ENCODE measurements around the gene GRXCR2.

GRXCR2 gene

GRCh38 chr5:145830594-145830993 lies 42.2 kb downstream of the GRXCR2 start:
- no peaks in the 10 kb centered on the region for H3K9me3 ChIP-seq (ENCODE audit: insufficient read depth, low read depth, low read length)

GRCh38 chr5:145829708-145830361 lies 43.0 kb downstream of the GRXCR2 start:
- H3K36me3 ChIP-seq (ENCODE audit: control insufficient read depth in 1 of 2, insufficient read depth in 2 of 2, low read length in 2 of 2) = no peaks in the 10 kb centered on the region
- no peak overlapping the region for H4K12ac ChIP-seq (ENCODE audit: low read depth, low read length)
- no peak overlapping the region for H2AK5ac ChIP-seq (ENCODE audit: low read length)
- H2BK120ac ChIP-seq (ENCODE audit: insufficient read depth, low read length, poor library complexity) = no peak overlapping the region
- H3K18ac ChIP-seq (ENCODE audit: low read length) = no peak overlapping the region
- no peak overlapping the region for H2BK5ac ChIP-seq (ENCODE audit: low read depth, low read length, poor library complexity)
- H3K23ac ChIP-seq (ENCODE audit: low read length) = no peak overlapping the region
- H2AFZ ChIP-seq (ENCODE audit: insufficient read depth, low read length, poor library complexity) = no peak overlapping the region
- H2BK12ac ChIP-seq (ENCODE audit: low read length) = no peak overlapping the region
- no peak overlapping the region for H3K9ac ChIP-seq (ENCODE audit: low read length)
- H3K9me3 ChIP-seq (ENCODE audit: insufficient read depth, low read depth, low read length) = no peaks in the 10 kb centered on the region
- no peak overlapping the region for H4K8ac ChIP-seq (ENCODE audit: low read depth, low read length)
- H3K4me3 ChIP-seq (ENCODE audit: low read depth, low read length) = no peak overlapping the region
- no peaks in the 10 kb centered on the region for H3K4me1 ChIP-seq (ENCODE audit: control insufficient read depth in 1 of 2, insufficient read depth in 2 of 2, low read length in 2 of 2)
- no peaks in the 10 kb centered on the region for H3K79me1 ChIP-seq (ENCODE audit: low read length)
- no peak for DNase-seq
- H3K79me2 ChIP-seq (ENCODE audit: control insufficient read depth, insufficient read depth, low read length, poor library complexity) = no peaks in the 10 kb centered on the region
- no peaks in the 10 kb centered on the region for H3K27me3 ChIP-seq (ENCODE audit: insufficient read depth, low read length)
- no peak overlapping the region for H3K27ac ChIP-seq (ENCODE audit: low read depth, low read length)
- H3K4ac ChIP-seq (ENCODE audit: low read depth, low read length) = no peak overlapping the region
- H4K91ac ChIP-seq (ENCODE audit: low read depth, low read length) = no peak overlapping the region
- no peak overlapping the region for H3K4me2 ChIP-seq (ENCODE audit: low read length)
- no peak overlapping the region for H3K14ac ChIP-seq (ENCODE audit: low read length)

More at GRCh38 chr5:145830594-145830993, 42.2 kb downstream of the GRXCR2 start:
- Histone ChIP-seq H2AK5ac (ENCODE audit: low read length) (no peak overlapping the region), H2BK5ac (ENCODE audit: low read depth, low read length, poor library complexity) (no peak overlapping the region), H2BK12ac (ENCODE audit: low read length) (no peak overlapping the region), H3K14ac (ENCODE audit: low read length) (no peak overlapping the region), H3K36me3 (ENCODE audit: control insufficient read depth in 1 of 2, insufficient read depth in 2 of 2, low read length in 2 of 2) (no peaks in the 10 kb centered on the region), H3K4me2 (ENCODE audit: low read length) (no peak overlapping the region), H3K23ac (ENCODE audit: low read length) (no peak overlapping the region), H4K91ac (ENCODE audit: low read depth, low read length) (no peak overlapping the region), H3K27ac (ENCODE audit: low read depth, low read length) (no peak overlapping the region), H3K79me2 (ENCODE audit: control insufficient read depth, insufficient read depth, low read length, poor library complexity) (peaks cover under 1% of the 10 kb centered on the region), H3K9ac (ENCODE audit: low read length) (no peak overlapping the region), H3K4ac (ENCODE audit: low read depth, low read length) (no peak overlapping the region), H2AFZ (ENCODE audit: insufficient read depth, low read length, poor library complexity) (no peak overlapping the region), H3K79me1 (ENCODE audit: low read length) (peaks cover 2% of the 10 kb centered on the region), H4K8ac (ENCODE audit: low read depth, low read length) (no peak overlapping the region), H3K4me3 (ENCODE audit: low read depth, low read length) (no peak overlapping the region), H2BK120ac (ENCODE audit: insufficient read depth, low read length, poor library complexity) (no peak overlapping the region), H3K4me1 (ENCODE audit: control insufficient read depth in 1 of 2, insufficient read depth in 2 of 2, low read length in 2 of 2) (peaks cover under 1 to 2% of the 10 kb centered on the region in 2 experiments), H3K18ac (ENCODE audit: low read length) (no peak overlapping the region), H3K27me3 (ENCODE audit: insufficient read depth, low read length) (no peaks in the 10 kb centered on the region), H4K12ac (ENCODE audit: low read depth, low read length) (no peak overlapping the region)
- WGBS (ENCODE audit: extremely low coverage, insufficient coverage, insufficient read length) = no CpG with 5 or more reads among the region's 1 CpG
- no peak for DNase-seq

GRCh38 chr5:145826895-145827674 lies 45.7 kb downstream of the GRXCR2 start:
- H3K27me3 ChIP-seq (ENCODE audit: insufficient read depth, low read length) = no peaks in the 10 kb centered on the region
- H2BK5ac ChIP-seq (ENCODE audit: low read depth, low read length, poor library complexity) = no peak overlapping the region
- H3K4me1 ChIP-seq (ENCODE audit: control insufficient read depth in 1 of 2, insufficient read depth in 2 of 2, low read length in 2 of 2) = no peaks in the 10 kb centered on the region
- no peak overlapping the region for H2AK5ac ChIP-seq (ENCODE audit: low read length)
- H3K4me3 ChIP-seq (ENCODE audit: low read depth, low read length) = no peak overlapping the region
- H3K18ac ChIP-seq (ENCODE audit: low read length) = no peak overlapping the region
- H4K12ac ChIP-seq (ENCODE audit: low read depth, low read length) = no peak overlapping the region
- no peak overlapping the region for H2BK120ac ChIP-seq (ENCODE audit: insufficient read depth, low read length, poor library complexity)
- no peak overlapping the region for H3K4ac ChIP-seq (ENCODE audit: low read depth, low read length)
- no peaks in the 10 kb centered on the region for H3K9me3 ChIP-seq (ENCODE audit: insufficient read depth, low read depth, low read length)
- H2AFZ ChIP-seq (ENCODE audit: insufficient read depth, low read length, poor library complexity) = no peak overlapping the region
- H3K27ac ChIP-seq (ENCODE audit: low read depth, low read length) = no peak overlapping the region
- no peak overlapping the region for H3K9ac ChIP-seq (ENCODE audit: low read length)
- H3K36me3 ChIP-seq (ENCODE audit: control insufficient read depth in 1 of 2, insufficient read depth in 2 of 2, low read length in 2 of 2) = no peaks in the 10 kb centered on the region
- no peaks in the 10 kb centered on the region for H3K79me1 ChIP-seq (ENCODE audit: low read length)
- H2BK12ac ChIP-seq (ENCODE audit: low read length) = no peak overlapping the region
- H4K8ac ChIP-seq (ENCODE audit: low read depth, low read length) = no peak overlapping the region
- H4K91ac ChIP-seq (ENCODE audit: low read depth, low read length) = no peak overlapping the region
- DNase-seq = no peak
- no CpG with 5 or more reads among the region's 8 CpGs for WGBS (ENCODE audit: extremely low coverage, insufficient coverage, insufficient read length)
- H3K4me2 ChIP-seq (ENCODE audit: low read length) = no peak overlapping the region
- H3K14ac ChIP-seq (ENCODE audit: low read length) = no peak overlapping the region
- H3K79me2 ChIP-seq (ENCODE audit: control insufficient read depth, insufficient read depth, low read length, poor library complexity) = no peaks in the 10 kb centered on the region
- no peak overlapping the region for H3K23ac ChIP-seq (ENCODE audit: low read length)

GRCh38 chr5:145825751-145826180 lies 47.0 kb downstream of the GRXCR2 start:
- Histone ChIP-seq H4K91ac (ENCODE audit: low read depth, low read length) (no peak overlapping the region), H2BK12ac (ENCODE audit: low read length) (no peak overlapping the region), H3K9ac (ENCODE audit: low read length) (no peak overlapping the region), H3K27ac (ENCODE audit: low read depth, low read length) (no peak overlapping the region), H4K8ac (ENCODE audit: low read depth, low read length) (no peak overlapping the region), H3K79me2 (ENCODE audit: control insufficient read depth, insufficient read depth, low read length, poor library complexity) (no peaks in the 10 kb centered on the region), H3K4me1 (ENCODE audit: control insufficient read depth in 1 of 2, insufficient read depth in 2 of 2, low read length in 2 of 2) (no peaks in the 10 kb centered on the region), H3K23ac (ENCODE audit: low read length) (no peak overlapping the region), H3K4me2 (ENCODE audit: low read length) (no peak overlapping the region), H2BK5ac (ENCODE audit: low read depth, low read length, poor library complexity) (no peak overlapping the region), H2AFZ (ENCODE audit: insufficient read depth, low read length, poor library complexity) (no peak overlapping the region), H3K18ac (ENCODE audit: low read length) (no peak overlapping the region), H3K9me3 (ENCODE audit: insufficient read depth, low read depth, low read length) (no peaks in the 10 kb centered on the region), H3K79me1 (ENCODE audit: low read length) (no peaks in the 10 kb centered on the region), H2BK120ac (ENCODE audit: insufficient read depth, low read length, poor library complexity) (no peak overlapping the region), H3K14ac (ENCODE audit: low read length) (no peak overlapping the region), H2AK5ac (ENCODE audit: low read length) (no peak overlapping the region), H3K27me3 (ENCODE audit: insufficient read depth, low read length) (no peaks in the 10 kb centered on the region), H3K4ac (ENCODE audit: low read depth, low read length) (no peak overlapping the region), H3K4me3 (ENCODE audit: low read depth, low read length) (no peak overlapping the region), H3K36me3 (ENCODE audit: control insufficient read depth in 1 of 2, insufficient read depth in 2 of 2, low read length in 2 of 2) (no peaks in the 10 kb centered on the region), H4K12ac (ENCODE audit: low read depth, low read length) (no peak overlapping the region)
- no CpG with 5 or more reads among the region's 3 CpGs for WGBS (ENCODE audit: extremely low coverage, insufficient coverage, insufficient read length)
- peak; percentile 8 to 70 for DNase-seq

Data from trophoblast cell (in vitro differentiated cells and primary cell).